SK-N-SH treated with all-trans-retinoic acid at 6 μM for 48 hours (cell line): ENCODE measurements around the gene ERI2.

ENCODE experiments used
- ATAC-seq: fragments of 200-7000 bp; cut with Tn5 transposase; 3 replicates; pipeline ENCODE4 v1.9.1; 2020; ENCODE audit warnings: mild to moderate bottlenecking, moderate library complexity
- ARNTL ChIP-seq: fragments of 450-650 bp; formaldehyde crosslinking; IDR thresholded peaks from 2 replicates; pipeline ENCODE4 v1.5.0; 2020; ENCODE audit warnings: low read depth, mild to moderate bottlenecking, moderate library complexity, borderline replicate concordance
- BACH2 ChIP-seq: fragments of 250-450 bp; sonication (Bioruptor Pico); IDR thresholded peaks from 2 replicates; pipeline ENCODE4 v1.9.0; 2021; ENCODE audit warnings: mild to moderate bottlenecking, borderline replicate concordance
- CSDC2 ChIP-seq: fragments of 250-450 bp; sonication (Bioruptor Pico); IDR thresholded peaks from 2 replicates; pipeline ENCODE4 v1.5.0; 2020; ENCODE audit warnings: mild to moderate bottlenecking, moderate library complexity
- ESRRG ChIP-seq: fragments of 250-450 bp; sonication (Bioruptor Pico); IDR thresholded peaks from 2 replicates; pipeline ENCODE4 v1.6.1; 2021; ENCODE audit warnings: mild to moderate bottlenecking
- GLIS3 ChIP-seq: fragments of 250-450 bp; sonication (Bioruptor Pico); IDR thresholded peaks from 2 replicates; pipeline ENCODE4 v1.5.0; 2020; ENCODE audit warnings: mild to moderate bottlenecking, moderate library complexity
- ISL1 ChIP-seq: fragments of 250-450 bp; sonication (Bioruptor Pico); IDR thresholded peaks from 2 replicates; pipeline ENCODE4 v2.1.2; 2022; ENCODE audit warnings: mild to moderate bottlenecking, moderate library complexity
- OSR1 ChIP-seq: fragments of 250-450 bp; sonication (Bioruptor Pico); IDR thresholded peaks from 2 replicates; pipeline ENCODE4 v1.8.0; 2022; ENCODE audit warnings: moderate library complexity, mild to moderate bottlenecking, inconsistent platforms
- PPARA ChIP-seq: fragments of 250-450 bp; sonication (Bioruptor Pico); IDR thresholded peaks from 2 replicates; pipeline ENCODE4 v1.5.0; 2020; ENCODE audit warnings: mild to moderate bottlenecking, borderline replicate concordance
- RARB ChIP-seq: fragments of 250-450 bp; sonication (Bioruptor Pico); IDR thresholded peaks from 2 replicates; pipeline ENCODE4 v1.8.0; 2021; ENCODE audit warnings: mild to moderate bottlenecking, moderate library complexity
- SNAI2 ChIP-seq: fragments of 250-450 bp; sonication (Bioruptor Pico); IDR thresholded peaks from 2 replicates; pipeline ENCODE4 v1.5.0; 2020; ENCODE audit warnings: mild to moderate bottlenecking, moderate library complexity
- TCF4 ChIP-seq: fragments of 250-450 bp; sonication (Bioruptor Pico); IDR thresholded peaks from 2 replicates; pipeline ENCODE4 v1.8.0; 2021; ENCODE audit warnings: mild to moderate bottlenecking, moderate library complexity, borderline replicate concordance
- TOX ChIP-seq: fragments of 250-450 bp; sonication (Bioruptor Pico); IDR thresholded peaks from 2 replicates; pipeline ENCODE4 v1.8.0; 2021; ENCODE audit warnings: mild to moderate bottlenecking, moderate library complexity, borderline replicate concordance
- ZC3H10 ChIP-seq: fragments of 250-450 bp; sonication (Bioruptor Pico); IDR thresholded peaks from 2 replicates; pipeline ENCODE4 v1.5.1; 2021; ENCODE audit warnings: mild to moderate bottlenecking, moderate library complexity
- ZFP3 ChIP-seq: fragments of 250-450 bp; sonication (Bioruptor Pico); IDR thresholded peaks from 2 replicates; pipeline ENCODE4 v1.5.0; 2020; ENCODE audit warnings: mild to moderate bottlenecking, moderate library complexity
- ZFP30 ChIP-seq: fragments of 450-650 bp; formaldehyde crosslinking; IDR thresholded peaks from 2 replicates; pipeline ENCODE4 v1.5.0; 2022; ENCODE audit warnings: mild to moderate bottlenecking, moderate library complexity
- ZNF565 ChIP-seq: fragments of 450-650 bp; formaldehyde crosslinking; conservative IDR thresholded peaks from 2 replicates; pipeline ENCODE4 v1.5.0; 2020; ENCODE audit warnings: low read depth, mild to moderate bottlenecking, moderate library complexity
- ZNF70 ChIP-seq: fragments of 450-650 bp; formaldehyde crosslinking; IDR thresholded peaks from 2 replicates; pipeline ENCODE4 v1.5.0; 2020; ENCODE audit warnings: mild to moderate bottlenecking, moderate library complexity
- ZNF8 ChIP-seq: fragments of 450-650 bp; formaldehyde crosslinking; IDR thresholded peaks from 2 replicates; pipeline ENCODE4 v1.5.0; 2020; ENCODE audit warnings: mild to moderate bottlenecking, moderate library complexity
- TF ChIP-seq, protein P1 (sequence below): fragments of 250-450 bp; sonication (Bioruptor Pico); IDR thresholded peaks from 2 replicates; pipeline ENCODE4 v1.5.1; 2020; ENCODE audit warnings: low read depth, mild to moderate bottlenecking, moderate library complexity
- TF ChIP-seq, protein P2 (sequence below): fragments of 250-450 bp; sonication (Bioruptor Pico); IDR thresholded peaks from 2 replicates; pipeline ENCODE4 v1.5.1; 2021; ENCODE audit warnings: mild to moderate bottlenecking, moderate library complexity
- TF ChIP-seq, protein P3 (sequence below): fragments of 250-450 bp; sonication (Bioruptor Pico); IDR thresholded peaks from 2 replicates; pipeline ENCODE4 v1.8.0; 2020; ENCODE audit warnings: mild to moderate bottlenecking, moderate library complexity, borderline replicate concordance
- TF ChIP-seq, protein P4 (sequence below): fragments of 250-450 bp; sonication (Bioruptor Pico); IDR thresholded peaks from 2 replicates; pipeline ENCODE4 v1.8.0; 2021; ENCODE audit warnings: low read depth, mild to moderate bottlenecking, moderate library complexity, borderline replicate concordance

The ERI2 gene

DNA sequence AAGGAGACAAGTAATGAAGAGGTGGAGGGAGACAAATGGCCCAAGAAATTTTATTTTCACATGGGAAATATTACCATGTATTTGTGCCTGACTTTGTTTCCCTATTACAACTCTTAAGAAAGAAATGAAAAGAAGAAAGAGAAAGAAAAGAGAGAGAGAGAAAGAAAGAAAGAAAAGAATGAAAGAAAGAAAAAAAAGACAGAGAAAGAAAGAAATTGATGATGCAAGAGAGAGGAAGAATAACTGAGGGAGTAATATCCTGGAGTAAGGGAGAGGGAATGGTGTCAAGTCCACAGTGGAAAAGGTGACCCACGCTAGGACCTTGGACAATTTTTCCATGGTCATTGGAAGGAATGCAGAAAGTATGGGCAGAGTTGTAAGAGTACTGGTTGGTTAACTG is 52.5 kb downstream of the ERI2 start:
- TF ChIP-seq, protein P1, sequence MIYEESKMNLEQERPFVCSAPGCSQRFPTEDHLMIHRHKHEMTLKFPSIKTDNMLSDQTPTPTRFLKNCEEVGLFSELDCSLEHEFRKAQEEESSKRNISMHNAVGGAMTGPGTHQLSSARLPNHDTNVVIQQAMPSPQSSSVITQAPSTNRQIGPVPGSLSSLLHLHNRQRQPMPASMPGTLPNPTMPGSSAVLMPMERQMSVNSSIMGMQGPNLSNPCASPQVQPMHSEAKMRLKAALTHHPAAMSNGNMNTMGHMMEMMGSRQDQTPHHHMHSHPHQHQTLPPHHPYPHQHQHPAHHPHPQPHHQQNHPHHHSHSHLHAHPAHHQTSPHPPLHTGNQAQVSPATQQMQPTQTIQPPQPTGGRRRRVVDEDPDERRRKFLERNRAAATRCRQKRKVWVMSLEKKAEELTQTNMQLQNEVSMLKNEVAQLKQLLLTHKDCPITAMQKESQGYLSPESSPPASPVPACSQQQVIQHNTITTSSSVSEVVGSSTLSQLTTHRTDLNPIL (CRISPR knock-in tag) = no peak
- TF ChIP-seq RARB (no peak), GLIS3 (CRISPR knock-in tag) (no peak), ESRRG (CRISPR knock-in tag) (no peak), TOX (no peak), TCF4 (CRISPR knock-in tag) (no peak), ISL1 (CRISPR knock-in tag) (no peak), ZNF8 (CRISPR knock-in tag) (no peak), ZNF70 (no peak), SNAI2 (CRISPR knock-in tag) (no peak), ZFP3 (CRISPR knock-in tag) (no peak)
- TF ChIP-seq, protein P2, sequence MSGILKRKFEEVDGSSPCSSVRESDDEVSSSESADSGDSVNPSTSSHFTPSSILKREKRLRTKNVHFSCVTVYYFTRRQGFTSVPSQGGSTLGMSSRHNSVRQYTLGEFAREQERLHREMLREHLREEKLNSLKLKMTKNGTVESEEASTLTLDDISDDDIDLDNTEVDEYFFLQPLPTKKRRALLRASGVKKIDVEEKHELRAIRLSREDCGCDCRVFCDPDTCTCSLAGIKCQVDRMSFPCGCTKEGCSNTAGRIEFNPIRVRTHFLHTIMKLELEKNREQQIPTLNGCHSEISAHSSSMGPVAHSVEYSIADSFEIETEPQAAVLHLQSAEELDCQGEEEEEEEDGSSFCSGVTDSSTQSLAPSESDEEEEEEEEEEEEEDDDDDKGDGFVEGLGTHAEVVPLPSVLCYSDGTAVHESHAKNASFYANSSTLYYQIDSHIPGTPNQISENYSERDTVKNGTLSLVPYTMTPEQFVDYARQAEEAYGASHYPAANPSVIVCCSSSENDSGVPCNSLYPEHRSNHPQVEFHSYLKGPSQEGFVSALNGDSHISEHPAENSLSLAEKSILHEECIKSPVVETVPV (CRISPR knock-in tag) = no peak
- TF ChIP-seq, all 23 proteins: peak for 0
- ATAC-seq = no peak

DNA sequence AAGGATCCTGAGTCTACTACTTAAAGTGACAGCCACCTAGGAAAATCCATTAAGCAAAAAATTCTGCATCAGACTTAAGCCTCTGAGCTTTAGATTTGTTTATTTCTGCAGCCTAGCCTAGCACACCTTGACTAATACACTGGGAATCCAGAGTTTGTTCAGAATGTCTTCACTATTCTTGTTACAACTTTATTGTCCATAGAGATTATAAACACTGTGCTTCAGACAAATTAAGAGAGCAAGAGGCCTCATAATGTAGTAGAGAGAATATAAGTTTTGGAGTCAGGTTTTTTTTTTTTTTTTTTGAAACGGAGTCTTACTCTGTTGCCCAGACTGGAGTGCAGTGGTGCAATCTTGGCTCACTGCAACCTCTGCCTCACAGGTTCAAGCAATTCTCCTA is 55.7 kb downstream of the ERI2 start:
- no peak for ATAC-seq
- TF ChIP-seq ZNF8 (CRISPR knock-in tag) = no peak
- TF ChIP-seq PPARA (CRISPR knock-in tag) = no peak
- no peak for TF ChIP-seq ARNTL (CRISPR knock-in tag)
- TF ChIP-seq, protein P2 (CRISPR knock-in tag) = no peak
- TF ChIP-seq ZNF70 = no peak
- TF ChIP-seq ZC3H10 = no peak
- TF ChIP-seq ZFP30 (CRISPR knock-in tag) = no peak
- TF ChIP-seq, protein P3, sequence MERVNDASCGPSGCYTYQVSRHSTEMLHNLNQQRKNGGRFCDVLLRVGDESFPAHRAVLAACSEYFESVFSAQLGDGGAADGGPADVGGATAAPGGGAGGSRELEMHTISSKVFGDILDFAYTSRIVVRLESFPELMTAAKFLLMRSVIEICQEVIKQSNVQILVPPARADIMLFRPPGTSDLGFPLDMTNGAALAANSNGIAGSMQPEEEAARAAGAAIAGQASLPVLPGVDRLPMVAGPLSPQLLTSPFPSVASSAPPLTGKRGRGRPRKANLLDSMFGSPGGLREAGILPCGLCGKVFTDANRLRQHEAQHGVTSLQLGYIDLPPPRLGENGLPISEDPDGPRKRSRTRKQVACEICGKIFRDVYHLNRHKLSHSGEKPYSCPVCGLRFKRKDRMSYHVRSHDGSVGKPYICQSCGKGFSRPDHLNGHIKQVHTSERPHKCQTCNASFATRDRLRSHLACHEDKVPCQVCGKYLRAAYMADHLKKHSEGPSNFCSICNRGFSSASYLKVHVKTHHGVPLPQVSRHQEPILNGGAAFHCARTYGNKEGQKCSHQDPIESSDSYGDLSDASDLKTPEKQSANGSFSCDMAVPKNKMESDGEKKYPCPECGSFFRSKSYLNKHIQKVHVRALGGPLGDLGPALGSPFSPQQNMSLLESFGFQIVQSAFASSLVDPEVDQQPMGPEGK = no peak
- TF ChIP-seq, protein P1 (CRISPR knock-in tag) = no peak
- TF ChIP-seq TOX = no peak
- TF ChIP-seq TCF4 (CRISPR knock-in tag) = no peak
- no peak for TF ChIP-seq CSDC2 (CRISPR knock-in tag)
- TF ChIP-seq, protein P4, sequence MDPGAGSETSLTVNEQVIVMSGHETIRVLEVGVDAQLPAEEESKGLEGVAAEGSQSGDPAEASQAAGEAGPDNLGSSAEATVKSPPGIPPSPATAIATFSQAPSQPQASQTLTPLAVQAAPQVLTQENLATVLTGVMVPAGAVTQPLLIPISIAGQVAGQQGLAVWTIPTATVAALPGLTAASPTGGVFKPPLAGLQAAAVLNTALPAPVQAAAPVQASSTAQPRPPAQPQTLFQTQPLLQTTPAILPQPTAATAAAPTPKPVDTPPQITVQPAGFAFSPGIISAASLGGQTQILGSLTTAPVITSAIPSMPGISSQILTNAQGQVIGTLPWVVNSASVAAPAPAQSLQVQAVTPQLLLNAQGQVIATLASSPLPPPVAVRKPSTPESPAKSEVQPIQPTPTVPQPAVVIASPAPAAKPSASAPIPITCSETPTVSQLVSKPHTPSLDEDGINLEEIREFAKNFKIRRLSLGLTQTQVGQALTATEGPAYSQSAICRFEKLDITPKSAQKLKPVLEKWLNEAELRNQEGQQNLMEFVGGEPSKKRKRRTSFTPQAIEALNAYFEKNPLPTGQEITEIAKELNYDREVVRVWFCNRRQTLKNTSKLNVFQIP (CRISPR knock-in tag) = no peak
- no peak for TF ChIP-seq SNAI2 (CRISPR knock-in tag)
- TF ChIP-seq ISL1 (CRISPR knock-in tag) = no peak
- TF ChIP-seq ZNF565 (CRISPR knock-in tag) = no peak
- TF ChIP-seq GLIS3 (CRISPR knock-in tag) = no peak
- no peak for TF ChIP-seq OSR1
- TF ChIP-seq RARB = no peak
- TF ChIP-seq ZFP3 (CRISPR knock-in tag) = no peak

DNA sequence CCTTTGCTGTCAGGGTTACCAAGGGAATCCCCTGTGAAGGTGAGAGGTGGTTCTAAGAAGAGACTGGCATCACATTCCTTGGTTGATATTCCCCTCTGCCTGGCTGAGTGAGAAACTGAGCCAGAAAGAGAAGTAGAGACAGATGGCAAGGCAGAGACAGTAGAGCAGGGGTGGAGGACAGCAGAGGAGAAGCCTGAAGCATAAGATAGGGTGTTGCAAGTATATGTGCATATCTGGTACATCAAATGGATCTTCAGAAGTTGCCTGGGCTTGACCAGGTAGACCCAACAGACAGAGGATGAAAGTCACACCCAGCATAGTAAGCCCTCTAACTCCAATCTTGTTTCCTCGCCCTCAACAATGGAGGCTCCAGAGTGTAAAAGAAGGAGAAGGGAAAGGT is 56.8 kb downstream of the ERI2 start:
- no peak for ATAC-seq
- TF ChIP-seq PPARA (CRISPR knock-in tag) (no peak), RARB (no peak), ZNF565 (CRISPR knock-in tag) (no peak), ARNTL (CRISPR knock-in tag) (no peak), SNAI2 (CRISPR knock-in tag) (no peak), ZNF8 (CRISPR knock-in tag) (no peak), ESRRG (CRISPR knock-in tag) (no peak), CSDC2 (CRISPR knock-in tag) (no peak), ZC3H10 (no peak), ISL1 (CRISPR knock-in tag) (no peak), BACH2 (CRISPR knock-in tag) (no peak), ZFP30 (CRISPR knock-in tag) (no peak), ZNF70 (no peak), TOX (no peak)
- TF ChIP-seq, protein P2 (CRISPR knock-in tag) = no peak
- TF ChIP-seq, protein P4 (CRISPR knock-in tag) = no peak
